KMS-11 (cell line): ENCODE measurements around the gene SLC12A7.

Experiments
- H2AFZ ChIP-seq: fragments of 200-600 bp; sonication (generic); 2 replicates; pipeline ENCODE4 v1.6.1; 2016; ENCODE audit warnings: antibody characterized with exemption, mixed run types, low read depth
- H3K27ac ChIP-seq: fragments of 200-600 bp; sonication (generic); 2 replicates; pipeline ENCODE4 v1.6.1; 2016; ENCODE audit warnings: mild to moderate bottlenecking, mixed run types
- H3K27me3 ChIP-seq: fragments of 200-600 bp; sonication (generic); 2 replicates; pipeline ENCODE4 v1.6.1; 2017; ENCODE audit warnings: mild to moderate bottlenecking, low read depth, mixed run types, moderate library complexity; ENCODE audit not compliant: insufficient read depth
- H3K36me3 ChIP-seq: fragments of 200-600 bp; sonication (generic); 2 replicates; pipeline ENCODE4 v1.6.1; 2017; ENCODE audit warnings: mild to moderate bottlenecking, mixed run types; ENCODE audit not compliant: insufficient read depth
- H3K4me1 ChIP-seq: fragments of 200-600 bp; sonication (generic); 2 replicates; pipeline ENCODE4 v1.6.1; 2016; ENCODE audit warnings: mild to moderate bottlenecking, low read depth, mixed run types; ENCODE audit not compliant: poor library complexity, severe bottlenecking
- H3K4me2 ChIP-seq: fragments of 200-600 bp; sonication (generic); 2 replicates; pipeline ENCODE4 v1.7.0; 2016; ENCODE audit warnings: mild to moderate bottlenecking, mixed run types
- H3K4me3 ChIP-seq: fragments of 200-600 bp; sonication (generic); IDR thresholded peaks from 2 replicates; pipeline ENCODE4 v1.6.1; 2017; ENCODE audit warnings: low read depth, low read length, mixed read lengths; ENCODE audit not compliant: insufficient read depth
- H3K79me2 ChIP-seq: fragments of 200-600 bp; sonication (generic); 2 replicates; pipeline ENCODE4 v1.6.1; 2016; ENCODE audit warnings: low read depth, mixed run types; ENCODE audit not compliant: insufficient read depth
- H3K9ac ChIP-seq: fragments of 200-600 bp; sonication (generic); 2 replicates; pipeline ENCODE4 v1.6.1; 2016; ENCODE audit warnings: mild to moderate bottlenecking, mixed run types
- H4K20me1 ChIP-seq: fragments of 200-600 bp; sonication (generic); 2 replicates; pipeline ENCODE4 v1.6.1; 2016; ENCODE audit warnings: mild to moderate bottlenecking, mixed run types; ENCODE audit not compliant: insufficient read depth
- CTCF ChIP-seq: fragments of 200-600 bp; sonication (generic); conservative IDR thresholded peaks from 2 replicates; pipeline ENCODE4 v1.6.1; 2017; ENCODE audit warnings: low read depth, mild to moderate bottlenecking, antibody characterized with exemption, low read length, moderate library complexity, mixed read lengths

The SLC12A7 gene

GRCh38 chr5:1054018-1054798 is 57.7 kb downstream of the SLC12A7 start:
- peaks cover 40% of the 10 kb centered on the region for H3K4me1 ChIP-seq
- H3K9ac ChIP-seq = no peak overlapping the region
- no peak for TF ChIP-seq CTCF
- H4K20me1 ChIP-seq = no peaks in the 10 kb centered on the region
- no peak overlapping the region for H3K4me3 ChIP-seq
- H2AFZ ChIP-seq = no peak overlapping the region
- no peaks in the 10 kb centered on the region for H3K27me3 ChIP-seq
- H3K79me2 ChIP-seq = no peaks in the 10 kb centered on the region
- H3K36me3 ChIP-seq = 0 out of 2 replicates have a peak, but pooled peaks cover 3% of the 10 kb centered on the region
- no peak overlapping the region for H3K4me2 ChIP-seq
- H3K27ac ChIP-seq = no peak overlapping the region

DNA sequence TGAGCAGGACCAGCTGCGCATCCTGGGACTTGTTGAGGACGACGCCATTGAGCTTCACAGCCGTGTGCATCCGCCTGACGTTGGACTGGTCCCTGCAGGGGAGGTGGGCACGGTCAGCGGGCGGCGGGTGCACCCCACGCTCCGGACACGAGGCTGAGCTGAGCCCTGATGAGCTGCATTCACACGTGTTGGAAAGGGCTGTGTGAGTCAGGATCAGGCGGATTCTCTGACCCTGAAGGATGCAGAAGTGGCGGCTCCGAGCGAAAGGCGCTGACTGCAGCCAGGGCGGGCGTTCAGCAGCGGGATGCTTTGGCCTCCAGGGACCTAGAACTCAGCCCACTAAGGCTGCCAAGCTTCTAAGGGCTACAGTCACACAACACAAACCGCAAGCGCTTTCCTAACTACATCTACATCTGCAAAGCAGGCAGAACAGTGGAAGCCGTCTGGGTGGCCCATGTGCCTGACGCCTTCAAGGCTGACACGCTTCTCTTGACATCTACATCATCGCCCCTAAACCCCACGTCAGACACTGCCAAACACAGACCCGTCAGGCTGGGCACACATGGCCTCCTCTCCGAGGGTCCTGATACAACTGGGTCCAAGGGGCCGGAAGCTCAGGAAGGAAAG is 58.4 kb downstream of the SLC12A7 start:
- Histone ChIP-seq H3K79me2 (no peaks in the 10 kb centered on the region), H3K4me1 (peaks cover 40% of the 10 kb centered on the region), H3K36me3 (0 out of 2 replicates have a peak, but pooled peaks cover 3% of the 10 kb centered on the region), H3K27me3 (no peaks in the 10 kb centered on the region), H3K4me2 (no peak overlapping the region), H3K9ac (no peak overlapping the region; the same call in 1 of the 2 replicates), H4K20me1 (no peaks in the 10 kb centered on the region), H2AFZ (no peak overlapping the region), H3K27ac (no peak overlapping the region), H3K4me3 (no peak overlapping the region)
- TF ChIP-seq CTCF = no peak

- Histone ChIP-seq H3K36me3 (0 out of 2 replicates have a peak, but pooled peaks cover 3% of the 10 kb centered on the region), H3K27me3 (no peaks in the 10 kb centered on the region), H3K4me2 (no peak overlapping the region), H3K9ac (no peak overlapping the region; the same call in 1 of the 2 replicates), H3K4me3 (no peak overlapping the region), H3K79me2 (no peaks in the 10 kb centered on the region), H4K20me1 (no peaks in the 10 kb centered on the region), H2AFZ (no peak overlapping the region), H3K4me1 (peaks cover 40% of the 10 kb centered on the region), H3K27ac (peak overlapping the region; percentile 94)
- TF ChIP-seq CTCF = no peak
These were observed 59.0 kb downstream of the SLC12A7 start for GRCh38 chr5:1052641-1053390.

GRCh38 chr5:1052076-1052475 is 59.8 kb downstream of the SLC12A7 start:
- H3K27me3 ChIP-seq = no peaks in the 10 kb centered on the region
- TF ChIP-seq CTCF = no peak

More at GRCh38 chr5:1052076-1052475, 59.8 kb downstream of the SLC12A7 start:
- H3K4me3 ChIP-seq = no peak overlapping the region
- H3K79me2 ChIP-seq = no peaks in the 10 kb centered on the region
- H3K9ac ChIP-seq = peak overlapping the region; percentile 48
- H3K27ac ChIP-seq = peak overlapping the region; percentile 94
- peak overlapping the region; percentile 40 for H3K4me2 ChIP-seq
- H3K36me3 ChIP-seq = 0 out of 2 replicates have a peak, but pooled peaks cover 3% of the 10 kb centered on the region
- no peak overlapping the region for H2AFZ ChIP-seq
- peaks cover 40% of the 10 kb centered on the region for H3K4me1 ChIP-seq
- H4K20me1 ChIP-seq = no peaks in the 10 kb centered on the region
